Left colon (tissue), 2 donors: Measurements from ENCODE around the gene DPM3. TPM values are rescaled to one million over a fixed set of nuclear protein-coding genes. Genes with fewer than 3 reads are reported as not detected.
A peak's percentile ranks its signal among the peaks of the same experiment; 100 is the strongest.
"Not testable (repeated sequence)": the region's sequence is repeated elsewhere in the genome, so short reads cannot be mapped to it uniquely, and the experiment has no call there.

Experiments used
- ATAC-seq: fragments of 200-7000 bp; cut with Tn5 transposase; one replicate; pipeline ENCODE4 v1.9.1; 2020; ENCODE audit warnings: mild to moderate bottlenecking, moderate library complexity
- DNase-seq, 2 donors: peaks; one replicate each; pipeline ENCODE4 v3.0.0-alpha.2; 2020
- intact Hi-C, 2 donors: fragments of 100-400 bp; cut with DNase I in 1 of 2; cut with micrococcal nuclease in 1 of 2; formaldehyde crosslinking; loops; one replicate each; pipeline versions ENCODE4 v1.11.2 to v1.14.0; 2022; cut with DNase I, micrococcal nuclease
- total RNA-seq, 2 donors: library from RNA; stranded (reverse); fragmentation: NEBNext Ultra II Directional; extraction: Animal tissue kit (Norgen Biotek cat#: 25700); gene quantifications; one replicate each; pipeline ENCODE4 v1.2.1, GENCODE V29; 2021
- donor health status: DM: no; HTN: no; CAD: no.
- donor health status: DM: yes; HTN: yes; CAD: no.

DPM3 gene
- total RNA-seq, 2 donors from 2014 or later, result 93.9 to 131 TPM

GRCh38 chr1:155167166-155168104 lies 27.1 kb upstream of the DPM3 start:
- intact Hi-C loops, result loop anchor here in 1 of 2 donors (2.0 kb wide), 1 partner anchor 77 kb away; no protein-coding TSS in a partner anchor
- ATAC-seq, result peak; percentile 86

GRCh38 chr1:155166471-155167165 lies 26.3 kb upstream of the DPM3 start:
- intact Hi-C loops, result no loop called here
- ATAC-seq, result peak; percentile 1
- peak; percentile 31 to 40 for DNase-seq

More at GRCh38 chr1:155167166-155168104, 27.1 kb upstream of the DPM3 start:
- peak; percentile 84 to 92 for DNase-seq

GRCh38 chr1:155166051-155166470 lies 25.7 kb upstream of the DPM3 start:
- intact Hi-C loops, result no loop called here
- DNase-seq (no peak), ATAC-seq (no peak)

GRCh38 chr1:155164625-155165024 lies 24.3 kb upstream of the DPM3 start:
- ATAC-seq, DNase-seq, intact Hi-C loops: not testable (repeated sequence)

GRCh38 chr1:155163785-155164184 lies 23.5 kb upstream of the DPM3 start:
- intact Hi-C loops, DNase-seq, ATAC-seq: not testable (repeated sequence)

- DNase-seq, ATAC-seq, intact Hi-C loops: not testable (repeated sequence)
These were observed 22.3 kb upstream of the DPM3 start for GRCh38 chr1:155162631-155163030.

GRCh38 chr1:155160128-155160527 lies 19.8 kb upstream of the DPM3 start:
- ATAC-seq (no peak), DNase-seq (no peak)
- intact Hi-C loops, result no loop called here

GRCh38 chr1:155158991-155159390 lies 18.7 kb upstream of the DPM3 start:
- DNase-seq, result no peak
- intact Hi-C loops, result no loop called here
- no peak for ATAC-seq

GRCh38 chr1:155155996-155156643 lies 15.8 kb upstream of the DPM3 start:
- intact Hi-C loops, ATAC-seq, DNase-seq: not testable (repeated sequence)

GRCh38 chr1:155145491-155145890 lies 5.2 kb upstream of the DPM3 start:
- ATAC-seq, result no peak
- intact Hi-C loops, result no loop called here
- DNase-seq, result no peak

- ATAC-seq (no peak), DNase-seq (no peak)
- intact Hi-C loops, result no loop called here
These were observed 1.4 kb upstream of the DPM3 start for GRCh38 chr1:155141749-155142148.

GRCh38 chr1:155140630-155140953 lies 261 bp upstream of the DPM3 start:
- ATAC-seq (no peak), DNase-seq (no peak)
- intact Hi-C loops, result no loop called here

GRCh38 chr1:155137154-155137949 lies 3.0 kb downstream of the DPM3 start:
- no peak for DNase-seq
- intact Hi-C loops, result no loop called here
- ATAC-seq, result no peak

- intact Hi-C loops, result no loop called here
- peak; percentile 53 to 75 for DNase-seq
- peak; percentile 29 for ATAC-seq
These were observed 3.6 kb downstream of the DPM3 start for GRCh38 chr1:155136748-155137147.

GRCh38 chr1:155135415-155136028 lies 4.8 kb downstream of the DPM3 start, which contains the start of gene SLC50A1:
Gene SLC50A1, plus strand, starts transcription at chr1:155135852. Its CDS starts 60 bp downstream, at chr1:155135912.
- ATAC-seq (peak; percentile 79), DNase-seq (peak; percentile 94 to 97)
- intact Hi-C loops, result no loop called here

- peak; percentile 89 to 96 for DNase-seq
- ATAC-seq, result peak; percentile 67
- intact Hi-C loops, result no loop called here
These were observed 5.4 kb downstream of the DPM3 start for GRCh38 chr1:155134880-155135414.

GRCh38 chr1:155134322-155134721 lies 6.0 kb downstream of the DPM3 start:
- no peak for DNase-seq
- intact Hi-C loops, result no loop called here
- ATAC-seq, result no peak

- ATAC-seq, result no peak
- no peak for DNase-seq
- intact Hi-C loops, result no loop called here
These were observed 6.5 kb downstream of the DPM3 start for GRCh38 chr1:155133799-155134281.
